Transverse colon (tissue), 4 donors: ENCODE measurements around the gene ECT2L. TPM values are rescaled to one million over a fixed set of nuclear protein-coding genes. Genes with fewer than 3 reads are reported as not detected.

ENCODE experiments used
- DNase-seq: peaks from one replicate; pipeline ENCODE4 v3.0.0-alpha.2; 2019
- H3K27ac ChIP-seq, 4 donors: fragments of 200-600 bp; sonication (generic); 2 replicates each; pipeline ENCODE4 v1.5.1; 2016 to 2018; ENCODE audit warnings: inconsistent platforms in 4 of 4
- H3K27me3 ChIP-seq: fragments of 200-600 bp; sonication (generic); 2 replicates; pipeline ENCODE4 v1.5.1; 2017; ENCODE audit warnings: inconsistent platforms
- H3K36me3 ChIP-seq, 4 donors: fragments of 200-600 bp; sonication (generic); 2 replicates each; pipeline ENCODE4 v1.5.1; 2017 to 2019; ENCODE audit warnings: inconsistent platforms in 4 of 4
- H3K4me1 ChIP-seq, 4 donors: fragments of 200-600 bp; sonication (generic); 2 replicates each; pipeline ENCODE4 v1.5.1; 2017 to 2020; ENCODE audit warnings: inconsistent platforms in 4 of 4
- H3K4me3 ChIP-seq, 4 donors: fragments of 200-600 bp; sonication (generic); 1 replicate in 1 of 4; 2 replicates in 3 of 4; pipeline versions ENCODE4 v1.5.1 to v1.6.1; 2017 to 2019; ENCODE audit warnings: inconsistent platforms in 4 of 4
- H3K9me3 ChIP-seq, 2 donors: fragments of 200-600 bp; sonication (generic); 2 replicates each; pipeline ENCODE4 v1.5.1; 2017 to 2019; ENCODE audit warnings: inconsistent platforms in 2 of 2
- EP300 ChIP-seq: sonication (generic); formaldehyde crosslinking; IDR thresholded peaks from one replicate; pipeline ENCODE4 v1.6.1; 2017; ENCODE audit warnings: antibody characterized with exemption, low read depth
- POLR2A ChIP-seq: fragments of 450-650 bp; IDR thresholded peaks from one replicate; pipeline ENCODE4 v1.6.1; 2016; ENCODE audit warnings: antibody characterized with exemption, mild to moderate bottlenecking, moderate library complexity
- POLR2AphosphoS5 ChIP-seq, 3 donors: sonication (generic); formaldehyde crosslinking; IDR thresholded peaks; one replicate each; pipeline ENCODE4 v1.6.1; 2016; ENCODE audit warnings: antibody characterized with exemption in 3 of 3
- WGBS, 2 donors: methylation state at CpG; one replicate each; pipeline ENCODE4 v1.1.5; 2018; ENCODE audit warnings: low coverage in 1 of 2; 5-methylcytosine and 5-hydroxymethylcytosine counted together
- in situ Hi-C, 4 donors: fragments of 200-750 bp; cut with MboI; loops; one replicate each; pipeline versions ENCODE4 v1.15.0 to v1.15.1; 2017; ENCODE audit warnings: low sequenced_read_pairs in 3 of 4, low pct_ligation_motif_present in 1 of 4, low pct_unique_long_range_greater_than_20kb in 1 of 4
- intact Hi-C: fragments of 100-400 bp; cut with DNase I; formaldehyde crosslinking; loops from one replicate; pipeline ENCODE4 v1.15.1; 2023; ENCODE audit warnings: low total_unique reads
- total RNA-seq, 4 donors: library from RNA; depleted of rRNA; stranded (reverse); fragments of >200 nt; gene quantifications; one replicate each; pipeline ENCODE4 v1.1.0, GENCODE V29; 2016
- TF ChIP-seq, protein P1 (sequence below), 5 experiments: fragments of 200-600 bp in 3 of 5; fragments of 450-650 bp in 2 of 5; sonication (generic) in 3 of 5; IDR thresholded peaks; 1 replicate in 2 of 5; 2 replicates in 3 of 5; pipeline ENCODE4 v1.5.1; 2016 to 2017; ENCODE audit warnings: antibody characterized with exemption in 5 of 5, inconsistent platforms in 3 of 5, mild to moderate bottlenecking in 2 of 5, moderate library complexity in 1 of 5

Gene ECT2L
- total RNA-seq, 4 donors from 2014 or later, result 0.16 TPM; not detected in 3

DNA sequence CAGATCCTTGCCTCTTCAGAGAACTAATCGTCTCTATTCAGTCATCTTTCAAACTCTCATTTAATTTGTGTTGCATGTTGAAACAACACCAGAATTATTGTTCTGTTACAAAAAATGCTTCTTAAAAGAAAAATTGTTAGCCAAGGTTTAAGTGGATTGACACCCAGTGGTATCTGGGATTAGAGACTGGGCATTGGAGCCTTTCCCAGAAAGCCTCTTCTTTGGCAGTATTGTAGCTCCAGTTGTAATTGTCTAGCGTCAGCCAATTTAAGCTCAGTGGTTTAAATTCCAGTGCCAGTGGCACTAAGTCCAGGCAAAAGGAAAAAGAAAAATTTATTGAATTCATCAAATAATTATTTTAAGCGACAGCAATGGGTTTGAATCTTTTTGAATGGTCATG, 21.5 kb upstream of the ECT2L start:
- TF ChIP-seq POLR2A (no peak), EP300 (no peak), POLR2AphosphoS5 (IDR thresholded peaks at IDR 0.05) (no peak)
- TF ChIP-seq, protein P1, sequence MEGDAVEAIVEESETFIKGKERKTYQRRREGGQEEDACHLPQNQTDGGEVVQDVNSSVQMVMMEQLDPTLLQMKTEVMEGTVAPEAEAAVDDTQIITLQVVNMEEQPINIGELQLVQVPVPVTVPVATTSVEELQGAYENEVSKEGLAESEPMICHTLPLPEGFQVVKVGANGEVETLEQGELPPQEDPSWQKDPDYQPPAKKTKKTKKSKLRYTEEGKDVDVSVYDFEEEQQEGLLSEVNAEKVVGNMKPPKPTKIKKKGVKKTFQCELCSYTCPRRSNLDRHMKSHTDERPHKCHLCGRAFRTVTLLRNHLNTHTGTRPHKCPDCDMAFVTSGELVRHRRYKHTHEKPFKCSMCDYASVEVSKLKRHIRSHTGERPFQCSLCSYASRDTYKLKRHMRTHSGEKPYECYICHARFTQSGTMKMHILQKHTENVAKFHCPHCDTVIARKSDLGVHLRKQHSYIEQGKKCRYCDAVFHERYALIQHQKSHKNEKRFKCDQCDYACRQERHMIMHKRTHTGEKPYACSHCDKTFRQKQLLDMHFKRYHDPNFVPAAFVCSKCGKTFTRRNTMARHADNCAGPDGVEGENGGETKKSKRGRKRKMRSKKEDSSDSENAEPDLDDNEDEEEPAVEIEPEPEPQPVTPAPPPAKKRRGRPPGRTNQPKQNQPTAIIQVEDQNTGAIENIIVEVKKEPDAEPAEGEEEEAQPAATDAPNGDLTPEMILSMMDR (IDR thresholded peaks at IDR 0.05), result no peak
- intact Hi-C loops, result no loop called here
- Histone ChIP-seq H3K4me3 (peak overlapping the region; percentile 65 to 75 (median 69)), H3K9me3 (no peaks in the 10 kb centered on the region), H3K4me1 (peaks cover 0 to 19% (median 13%) of the 10 kb centered on the region in 4 donors), H3K36me3 (peaks cover 0 to 18% (median 0%) of the 10 kb centered on the region in 4 donors), H3K27me3 (no peaks in the 10 kb centered on the region), H3K27ac (peak overlapping the region; percentile 89 to 96 (median 93))
- in situ Hi-C loops, result loop anchor here (5.0 to 25.0 kb wide), 4 partner anchors 187 to 662 kb away; partner anchors contain the start of genes HEBP2 (in 2 of the 4) and PERP (in 1 of the 4)
- WGBS, 2 donors, result 30 to 50% methylated on average over 2 to 3 of the region's 3 CpGs
- DNase-seq, result no peak

DNA sequence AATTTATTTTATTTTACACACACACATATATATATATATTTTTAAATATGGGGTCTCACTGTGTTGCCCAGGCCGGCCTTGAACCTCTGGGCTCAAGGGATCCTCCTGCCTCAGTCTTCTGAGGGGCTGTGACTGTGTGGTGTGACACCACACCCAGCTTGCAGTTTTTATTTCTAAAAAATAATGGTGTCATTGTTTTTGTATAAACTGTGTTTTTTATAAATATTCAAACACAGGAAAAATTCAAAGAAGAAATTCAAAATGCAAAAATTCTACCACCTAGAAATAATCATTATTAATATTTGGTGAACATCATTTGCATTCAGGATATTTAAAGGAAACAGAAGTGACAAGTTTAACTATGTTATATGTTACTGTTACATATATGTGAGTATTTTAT, 19.2 kb upstream of the ECT2L start:
- no peak for DNase-seq
- 100% methylated on average over 1 of the region's 1 CpG for WGBS, 2 donors
- Histone ChIP-seq H3K4me3 (no peak overlapping the region), H3K27me3 (no peaks in the 10 kb centered on the region), H3K27ac (no peak overlapping the region), H3K36me3 (peaks cover 0 to 32% (median 10%) of the 10 kb centered on the region in 4 donors), H3K9me3 (no peaks in the 10 kb centered on the region), H3K4me1 (peaks cover 0 to 19% (median 13%) of the 10 kb centered on the region in 4 donors)
- TF ChIP-seq POLR2AphosphoS5 (IDR thresholded peaks at IDR 0.05) (no peak), EP300 (no peak), POLR2A (no peak)
- TF ChIP-seq, protein P1 (IDR thresholded peaks at IDR 0.05), result no peak
- in situ Hi-C loops (no loop called here), intact Hi-C loops (no loop called here)

DNA sequence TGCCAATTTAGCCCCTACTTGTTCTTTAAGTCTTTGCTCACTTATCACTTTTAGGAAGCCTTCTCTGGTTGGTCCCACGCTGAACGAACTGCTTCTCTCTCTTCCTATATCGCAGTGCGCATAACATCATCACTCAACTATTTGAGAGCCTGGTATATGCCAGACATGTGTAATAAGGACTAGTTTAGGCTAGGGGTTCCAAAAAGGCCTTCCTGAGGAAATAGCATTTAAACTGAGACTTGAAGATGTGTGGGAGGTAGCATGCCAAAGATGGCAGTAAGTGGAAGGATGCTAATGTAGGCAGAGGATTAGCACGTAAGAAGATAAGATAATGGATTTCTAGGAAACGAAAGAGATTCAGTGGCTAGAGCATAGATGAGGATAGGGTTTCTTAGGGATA, 17.6 kb upstream of the ECT2L start:
- in situ Hi-C loops, result no loop called here

DNA sequence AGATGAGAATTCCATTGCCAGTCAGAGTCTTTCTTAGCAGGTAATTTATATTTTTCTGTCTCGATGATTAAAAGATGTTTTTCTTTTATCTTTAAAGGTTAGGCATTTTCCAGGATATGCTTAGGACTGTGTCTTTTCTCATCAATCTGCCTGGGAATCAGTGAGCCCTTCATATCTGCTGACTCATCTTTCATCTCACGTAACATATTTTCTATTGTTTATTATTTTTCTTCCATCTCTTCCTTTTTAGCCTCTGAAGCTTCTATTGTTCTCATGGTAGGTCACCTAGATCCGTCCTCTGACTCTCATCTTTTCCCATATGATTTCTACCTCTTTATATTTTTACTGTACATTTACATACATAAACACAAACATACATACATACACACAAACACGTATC, 13.6 kb upstream of the ECT2L start:
- peaks cover 0 to 52% (median 18%) of the 10 kb centered on the region in 4 donors for H3K36me3 ChIP-seq
- in situ Hi-C loops (no loop called here), intact Hi-C loops (no loop called here)
- no peak overlapping the region for H3K27ac ChIP-seq
- H3K4me1 ChIP-seq, result no peaks in the 10 kb centered on the region
- H3K4me3 ChIP-seq, result no peak overlapping the region
- DNase-seq, result no peak
- no peaks in the 10 kb centered on the region for H3K27me3 ChIP-seq
- no peaks in the 10 kb centered on the region for H3K9me3 ChIP-seq
- WGBS, 2 donors, result 87 to 93% methylated on average over 4 of the region's 4 CpGs
- TF ChIP-seq, protein P1 (IDR thresholded peaks at IDR 0.05), result no peak
- no peak for TF ChIP-seq POLR2A

More for the DNA sequence above, 17.6 kb upstream of the ECT2L start:
- Histone ChIP-seq H3K9me3 (no peaks in the 10 kb centered on the region), H3K36me3 (peaks cover 0 to 44% (median 15%) of the 10 kb centered on the region in 4 donors), H3K27ac (no peak overlapping the region), H3K4me1 (peaks cover 0 to 11% (median 6%) of the 10 kb centered on the region in 4 donors), H3K4me3 (no peak overlapping the region), H3K27me3 (no peaks in the 10 kb centered on the region)
- intact Hi-C loops, result no loop called here
- no peak for DNase-seq
- WGBS, 2 donors, result 94 to 97% methylated on average over 6 of the region's 6 CpGs
- TF ChIP-seq, protein P1 (IDR thresholded peaks at IDR 0.05), result no peak
- TF ChIP-seq POLR2A (no peak), EP300 (no peak), POLR2AphosphoS5 (IDR thresholded peaks at IDR 0.05) (no peak)
